GM12878 (cell line): Measurements from ENCODE around the gene HMX3. TPM values are rescaled to one million over a fixed set of nuclear protein-coding genes. Genes with fewer than 3 reads are reported as not detected.

Experiments used
- ATAC-seq: fragments of 200-7000 bp; cut with Tn5 transposase; 3 replicates; pipeline ENCODE4 v1.9.1; 2020; ENCODE audit warnings: mild to moderate bottlenecking, moderate library complexity
- BruUV-seq: library from RNA; stranded (reverse); fragments of 400-500 nt; replicated peaks from 2 replicates; lab custom pipeline; 2021; lab: Mats Ljungman, UMichigan
- CTCF ChIA-PET: fragments of 300-600 bp; sonication (Branson Sonifier 250); formaldehyde crosslinking; extraction: SDS; loops from one replicate; lab custom pipeline; 2021; ENCODE audit warnings: inconsistent platforms; lab: Yijun Ruan, JAX
- POLR2A ChIA-PET: fragments of 350-600 bp; formaldehyde crosslinking; extraction: SDS; loops from one replicate; lab custom pipeline; 2021; ENCODE audit warnings: inconsistent platforms; lab: Charles Lee
- RAD21 ChIA-PET: fragments of 300-600 bp; sonication (Branson Sonifier 250); formaldehyde crosslinking; loops from one replicate; lab custom pipeline; 2023; ENCODE audit warnings: antibody characterized with exemption; ENCODE audit not compliant: unreplicated experiment; lab: Charles Lee
- SMC1A ChIA-PET: fragments of 300-600 bp; sonication (Branson Sonifier 250); formaldehyde crosslinking; loops from one replicate; lab custom pipeline; 2023; ENCODE audit not compliant: unreplicated experiment, uncharacterized antibody; lab: Charles Lee
- DNase-seq: peaks from one replicate; pipeline ENCODE4 v3.0.0-alpha.2; 2011; ENCODE audit warnings: low read depth, low spot score
- FAIRE-seq: peaks from 3 replicates; lab custom pipeline; 2011; peaks lifted over from hg19 to GRCh38; lab: Jason Lieb, UNC
- H2AFZ ChIP-seq: 2 replicates; pipeline ENCODE4 v1.6.0; 2011; ENCODE audit warnings: low read depth, low read length, control low read depth; ENCODE audit not compliant: control insufficient read depth
- H3K27ac ChIP-seq: 2 replicates; pipeline ENCODE4 v1.5.1; 2011; ENCODE audit warnings: control low read depth; ENCODE audit not compliant: control insufficient read depth, insufficient read depth
- H3K27me3 ChIP-seq, 2 experiments: replicated peaks in 1 of 2; 2 replicates each; pipeline versions ENCODE4 v1.6.0 to v1.6.1; 2011; ENCODE audit warnings: low read length in 1 of 2; ENCODE audit not compliant: control insufficient read depth in 2 of 2, insufficient read depth in 2 of 2
- H3K36me3 ChIP-seq, 2 experiments: 2 replicates each; pipeline ENCODE4 v1.5.1; 2011; ENCODE audit warnings: low read length in 1 of 2; ENCODE audit not compliant: control insufficient read depth in 2 of 2, insufficient read depth in 2 of 2
- H3K4me1 ChIP-seq: 2 replicates; pipeline ENCODE4 v1.6.1; 2011; ENCODE audit warnings: mild to moderate bottlenecking, low read length, moderate library complexity, mixed read lengths; ENCODE audit not compliant: control insufficient read depth, insufficient read depth
- H3K4me2 ChIP-seq: 2 replicates; pipeline ENCODE4 v1.6.0; 2011; ENCODE audit warnings: control low read depth; ENCODE audit not compliant: control insufficient read depth, insufficient read depth
- H3K4me3 ChIP-seq: fragments of 200-600 bp; sonication (generic); 2 replicates; pipeline ENCODE4 v1.5.1; 2016
- H3K79me2 ChIP-seq: 2 replicates; pipeline ENCODE4 v1.6.0; 2011; ENCODE audit warnings: low read length; ENCODE audit not compliant: control insufficient read depth, insufficient read depth
- H3K9ac ChIP-seq: 2 replicates; pipeline ENCODE4 v1.8.0; 2011; ENCODE audit warnings: low read length, control low read depth, mixed read lengths; ENCODE audit not compliant: control insufficient read depth, insufficient read depth
- H3K9me3 ChIP-seq: replicated peaks from 3 replicates; pipeline ENCODE4 v1.5.1; 2011; ENCODE audit warnings: mild to moderate bottlenecking, low read length; ENCODE audit not compliant: control insufficient read depth, insufficient read depth
- H4K20me1 ChIP-seq: 2 replicates; pipeline ENCODE4 v1.6.0; 2011; ENCODE audit not compliant: control insufficient read depth, insufficient read depth
- MEF2A ChIP-seq: IDR thresholded peaks from 2 replicates; pipeline ENCODE4 v1.6.1; 2011; ENCODE audit warnings: low read depth, mild to moderate bottlenecking, low read length, moderate library complexity; ENCODE audit not compliant: insufficient read depth
- NR2C2 ChIP-seq: IDR thresholded peaks from 2 replicates; pipeline ENCODE4 v1.6.1; 2011; ENCODE audit warnings: borderline replicate concordance, low read depth; ENCODE audit not compliant: control insufficient read depth, insufficient read length
- POU2F2 ChIP-seq: IDR thresholded peaks from 3 replicates; pipeline ENCODE4 v1.6.1; 2011; ENCODE audit warnings: low read depth, mild to moderate bottlenecking, low read length, borderline replicate concordance
- RUNX3 ChIP-seq: IDR thresholded peaks from 2 replicates; pipeline ENCODE4 v1.6.1; 2012; ENCODE audit warnings: low read length, inconsistent platforms
- ZBED1 ChIP-seq: IDR thresholded peaks from 2 replicates; pipeline ENCODE4 v1.6.1; 2016; ENCODE audit warnings: borderline replicate concordance
- WGBS: methylation state at CpG from one replicate; pipeline ENCODE4 v1.1.6; 2016; ENCODE audit warnings: low lambda C conversion rate; ENCODE audit not compliant: insufficient replicate concordance, insufficient coverage; ENCODE audit errors: missing lambda C conversion rate; 5-methylcytosine and 5-hydroxymethylcytosine counted together
- in situ Hi-C: fragments of 300-500 bp; cut with MboI; formaldehyde crosslinking; loops from 9 replicates; pipeline ENCODE4 v1.14.3; 2018; ENCODE audit warnings: mixed read lengths
- intact Hi-C: fragments of 100-400 bp; cut with micrococcal nuclease; formaldehyde crosslinking; loops from one replicate; pipeline ENCODE4 v1.14.2; 2022; ENCODE audit not compliant: unreplicated experiment
- polyA plus RNA-seq, 11 experiments: library from polyadenylated mRNA; depleted of rRNA in 4 of 11; unstranded in 6 of 11; stranded (reverse) in 5 of 11; fragments of >200 nt; fragmentation: Nextera tagmentation in 4 of 11; fragmentation: Illumina TruSeq in 1 of 11; extraction: Ambion mirVana in 4 of 11; extraction: Trizol in 1 of 11; gene quantifications; 1 replicate in 1 of 11; 2 replicates in 10 of 11; pipeline versions ENCODE4 v1.2.1 to v1.2.3, GENCODE V29; 2011 to 2016; ENCODE audit warnings: inconsistent platforms in 2 of 11, missing spikeins in 2 of 11, low read depth in 1 of 11
- total RNA-seq, 4 experiments: library from RNA; depleted of rRNA in 3 of 4; stranded (reverse); fragments of >200 nt in 3 of 4; fragmentation: Illumina TruSeq in 1 of 4; extraction: Trizol in 1 of 4; gene quantifications; 2 replicates each; pipeline versions ENCODE4 v1.2.1 to v1.2.3, GENCODE V29; 2013 to 2021
- TF ChIP-seq, protein P1 (sequence below): fragments of 450-650 bp; IDR thresholded peaks from 2 replicates; pipeline ENCODE4 v1.6.1; 2017; ENCODE audit warnings: mild to moderate bottlenecking
- TF ChIP-seq, protein P2 (sequence below): fragments of 450-650 bp; formaldehyde crosslinking; IDR thresholded peaks from 2 replicates; pipeline ENCODE4 v1.4.0; 2022; ENCODE audit warnings: mild to moderate bottlenecking, moderate library complexity
- TF ChIP-seq, protein P3 (sequence below): IDR thresholded peaks from 2 replicates; pipeline ENCODE4 v1.6.1; 2012; ENCODE audit warnings: low read depth, low read length, improper control_type of control experiment

The HMX3 gene
- total and polyA plus RNA-seq, 10 of the 15 experiments (the other 5 are each of a cell fraction or from before 2014, with no cell fraction given), result 0.63 to 60.5 (median 15.3) TPM; not detected in 2

DNA sequence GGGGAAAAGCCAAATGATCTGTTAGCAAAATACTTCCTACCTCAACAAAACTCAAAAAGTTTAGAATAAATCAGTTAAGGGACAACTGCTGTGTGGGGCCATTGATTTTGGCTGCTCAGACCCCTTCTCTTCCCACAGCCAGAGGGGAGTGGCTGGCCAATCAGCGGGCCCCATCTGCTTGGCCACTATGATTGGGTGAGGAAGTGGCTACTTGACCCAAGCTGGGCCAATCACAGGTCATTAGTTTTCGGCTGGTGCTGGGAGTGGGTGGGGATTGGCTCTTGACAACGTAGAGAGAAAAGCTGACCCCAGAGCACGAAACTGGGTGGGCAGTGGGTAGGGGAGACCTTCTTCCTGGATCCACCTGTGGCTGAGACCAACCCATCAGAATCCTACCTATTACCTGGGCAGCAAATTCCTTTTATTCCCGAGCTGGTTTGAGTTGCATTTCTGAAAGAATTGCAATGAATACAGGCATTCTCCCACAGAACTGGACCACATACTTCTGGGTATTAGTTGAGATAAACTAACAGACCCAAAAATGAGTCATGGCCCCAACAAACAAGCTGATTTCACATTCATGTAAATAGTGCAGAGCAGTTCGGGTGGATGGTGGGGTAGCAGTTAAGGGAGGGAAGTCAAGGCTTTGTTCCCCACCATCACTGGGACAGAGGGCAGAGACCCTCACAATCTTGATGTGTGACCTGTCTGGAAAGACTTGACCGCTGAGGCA, 35.6 kb upstream of the HMX3 start (continued):
- no peak for TF ChIP-seq RUNX3
- TF ChIP-seq, all 136 proteins: peak for 0

DNA sequence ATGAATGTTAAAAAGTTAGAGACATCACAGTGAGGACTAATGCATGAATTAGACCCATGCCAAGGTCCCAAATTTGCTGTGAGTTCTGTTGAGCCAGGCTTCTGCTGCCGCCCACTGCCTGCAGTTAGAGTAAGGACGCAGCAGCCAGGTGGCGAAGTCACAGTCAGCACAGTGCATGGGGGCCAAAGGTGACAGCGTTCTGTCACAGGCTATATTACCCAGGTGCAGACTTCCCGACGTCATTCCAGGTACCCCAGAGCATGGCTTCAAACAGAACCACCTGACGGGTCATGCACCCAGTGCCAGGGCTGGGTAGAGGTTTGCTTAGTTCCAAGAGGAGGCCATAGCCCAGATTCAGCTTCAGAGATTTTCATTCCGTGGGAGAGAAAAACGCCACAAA, 33.9 kb upstream of the HMX3 start:
- Histone ChIP-seq H3K9me3 (no peaks in the 10 kb centered on the region; the same call in 2 of the 3 replicates), H3K36me3 (no peaks in the 10 kb centered on the region), H3K27me3 (no peaks in the 10 kb centered on the region; a peak in 2 of 4 replicates), H2AFZ (no peak overlapping the region), H3K4me2 (no peak overlapping the region), H3K4me3 (no peak overlapping the region), H3K4me1 (no peaks in the 10 kb centered on the region; the same call in 1 of the 2 replicates), H3K27ac (no peak overlapping the region), H3K79me2 (no peaks in the 10 kb centered on the region), H4K20me1 (no peaks in the 10 kb centered on the region), H3K9ac (no peak overlapping the region)
- intact Hi-C loops (no loop called here), in situ Hi-C loops (no loop called here)
- no TSS peak for BruUV-seq
- ChIA-PET CTCF (no interaction called here), SMC1A (no interaction called here), RAD21 (no interaction called here), POLR2A (no interaction called here)
- no peak for DNase-seq
- no peak for FAIRE-seq
- ATAC-seq, result no peak
- TF ChIP-seq POU2F2 (no peak), ZBED1 (no peak)
- 52% methylated on average over 9 of the region's 9 CpGs for WGBS

DNA sequence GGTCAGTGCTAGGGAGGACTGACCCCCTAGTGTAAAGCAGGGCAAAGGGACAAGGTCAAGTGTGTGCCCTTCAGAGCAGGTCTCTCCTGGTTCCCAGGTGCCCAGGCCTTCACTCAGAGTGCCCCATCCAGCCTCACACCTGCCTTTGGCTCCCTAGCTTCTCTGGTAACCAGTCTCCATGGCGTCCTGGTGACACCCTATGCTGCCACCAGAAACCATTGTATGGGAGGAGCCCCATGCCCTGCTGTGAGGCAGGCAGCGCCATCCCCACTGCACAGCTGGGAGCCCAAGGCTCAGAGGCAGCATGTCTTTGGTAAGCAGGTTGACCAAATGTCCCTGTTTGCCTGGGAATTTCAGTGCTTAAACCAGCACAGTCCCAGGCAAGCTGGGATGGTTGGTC, 33.1 kb upstream of the HMX3 start:
- no TSS peak for BruUV-seq
- RAD21 ChIA-PET, result no interaction called here
- Histone ChIP-seq H3K9me3 (no peaks in the 10 kb centered on the region; the same call in 2 of the 3 replicates), H3K9ac (no peak overlapping the region), H3K27ac (no peak overlapping the region), H3K79me2 (no peaks in the 10 kb centered on the region), H3K27me3 (no peaks in the 10 kb centered on the region; a peak in 2 of 4 replicates), H4K20me1 (no peaks in the 10 kb centered on the region), H3K4me3 (no peak overlapping the region), H3K36me3 (no peaks in the 10 kb centered on the region), H3K4me1 (no peaks in the 10 kb centered on the region; the same call in 1 of the 2 replicates), H2AFZ (no peak overlapping the region), H3K4me2 (no peak overlapping the region)
- DNase-seq (no peak), ATAC-seq (no peak), FAIRE-seq (no peak)
- CTCF ChIA-PET, result no interaction called here
- POLR2A ChIA-PET, result no interaction called here
- in situ Hi-C loops, result no loop called here
- SMC1A ChIA-PET, result no interaction called here
- intact Hi-C loops, result no loop called here
- 0% methylated on average over 2 of the region's 2 CpGs for WGBS
- TF ChIP-seq MEF2A, result no peak
- TF ChIP-seq, protein P1, sequence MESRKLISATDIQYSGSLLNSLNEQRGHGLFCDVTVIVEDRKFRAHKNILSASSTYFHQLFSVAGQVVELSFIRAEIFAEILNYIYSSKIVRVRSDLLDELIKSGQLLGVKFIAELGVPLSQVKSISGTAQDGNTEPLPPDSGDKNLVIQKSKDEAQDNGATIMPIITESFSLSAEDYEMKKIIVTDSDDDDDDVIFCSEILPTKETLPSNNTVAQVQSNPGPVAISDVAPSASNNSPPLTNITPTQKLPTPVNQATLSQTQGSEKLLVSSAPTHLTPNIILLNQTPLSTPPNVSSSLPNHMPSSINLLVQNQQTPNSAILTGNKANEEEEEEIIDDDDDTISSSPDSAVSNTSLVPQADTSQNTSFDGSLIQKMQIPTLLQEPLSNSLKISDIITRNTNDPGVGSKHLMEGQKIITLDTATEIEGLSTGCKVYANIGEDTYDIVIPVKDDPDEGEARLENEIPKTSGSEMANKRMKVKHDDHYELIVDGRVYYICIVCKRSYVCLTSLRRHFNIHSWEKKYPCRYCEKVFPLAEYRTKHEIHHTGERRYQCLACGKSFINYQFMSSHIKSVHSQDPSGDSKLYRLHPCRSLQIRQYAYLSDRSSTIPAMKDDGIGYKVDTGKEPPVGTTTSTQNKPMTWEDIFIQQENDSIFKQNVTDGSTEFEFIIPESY, result no peak
- TF ChIP-seq, protein P2, sequence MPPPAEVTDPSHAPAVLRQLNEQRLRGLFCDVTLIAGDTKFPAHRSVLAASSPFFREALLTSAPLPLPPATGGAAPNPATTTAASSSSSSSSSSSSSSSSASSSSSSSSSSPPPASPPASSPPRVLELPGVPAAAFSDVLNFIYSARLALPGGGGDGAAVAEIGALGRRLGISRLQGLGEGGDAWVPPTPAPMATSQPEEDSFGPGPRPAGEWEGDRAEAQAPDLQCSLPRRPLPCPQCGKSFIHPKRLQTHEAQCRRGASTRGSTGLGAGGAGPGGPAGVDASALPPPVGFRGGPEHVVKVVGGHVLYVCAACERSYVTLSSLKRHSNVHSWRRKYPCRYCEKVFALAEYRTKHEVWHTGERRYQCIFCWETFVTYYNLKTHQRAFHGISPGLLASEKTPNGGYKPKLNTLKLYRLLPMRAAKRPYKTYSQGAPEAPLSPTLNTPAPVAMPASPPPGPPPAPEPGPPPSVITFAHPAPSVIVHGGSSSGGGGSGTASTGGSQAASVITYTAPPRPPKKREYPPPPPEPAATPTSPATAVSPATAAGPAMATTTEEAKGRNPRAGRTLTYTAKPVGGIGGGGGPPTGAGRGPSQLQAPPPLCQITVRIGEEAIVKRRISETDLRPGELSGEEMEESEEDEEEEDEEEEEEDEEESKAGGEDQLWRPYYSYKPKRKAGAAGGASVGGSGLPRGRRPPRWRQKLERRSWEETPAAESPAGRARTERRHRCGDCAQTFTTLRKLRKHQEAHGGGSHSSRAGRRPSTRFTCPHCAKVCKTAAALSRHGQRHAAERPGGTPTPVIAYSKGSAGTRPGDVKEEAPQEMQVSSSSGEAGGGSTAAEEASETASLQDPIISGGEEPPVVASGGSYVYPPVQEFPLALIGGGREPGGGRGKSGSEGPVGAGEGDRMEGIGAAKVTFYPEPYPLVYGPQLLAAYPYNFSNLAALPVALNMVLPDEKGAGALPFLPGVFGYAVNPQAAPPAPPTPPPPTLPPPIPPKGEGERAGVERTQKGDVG (CRISPR knock-in tag), result no peak
- TF ChIP-seq, protein P3, sequence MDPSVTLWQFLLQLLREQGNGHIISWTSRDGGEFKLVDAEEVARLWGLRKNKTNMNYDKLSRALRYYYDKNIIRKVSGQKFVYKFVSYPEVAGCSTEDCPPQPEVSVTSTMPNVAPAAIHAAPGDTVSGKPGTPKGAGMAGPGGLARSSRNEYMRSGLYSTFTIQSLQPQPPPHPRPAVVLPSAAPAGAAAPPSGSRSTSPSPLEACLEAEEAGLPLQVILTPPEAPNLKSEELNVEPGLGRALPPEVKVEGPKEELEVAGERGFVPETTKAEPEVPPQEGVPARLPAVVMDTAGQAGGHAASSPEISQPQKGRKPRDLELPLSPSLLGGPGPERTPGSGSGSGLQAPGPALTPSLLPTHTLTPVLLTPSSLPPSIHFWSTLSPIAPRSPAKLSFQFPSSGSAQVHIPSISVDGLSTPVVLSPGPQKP, result no peak
- TF ChIP-seq NR2C2, result no peak
